IMR-90 (cell line): ENCODE results near the gene TSC22D3. TPM values are rescaled to one million over a fixed set of nuclear protein-coding genes. Genes with fewer than 3 reads are reported as not detected.

ENCODE experiments used
- ATAC-seq: fragments of 200-7000 bp; cut with Tn5 transposase; 2 replicates; pipeline ENCODE4 v1.9.1; 2020; ENCODE audit warnings: low read depth, mild to moderate bottlenecking, moderate library complexity
- BruUV-seq: library from RNA; stranded (reverse); fragments of 400-500 nt; replicated peaks from 2 replicates; lab custom pipeline; 2021; lab: Mats Ljungman, UMichigan
- CTCF ChIA-PET: fragments of 300-600 bp; formaldehyde crosslinking; extraction: SDS; loops from one replicate; lab custom pipeline; 2021; ENCODE audit warnings: antibody characterized with exemption; lab: Yijun Ruan, JAX
- POLR2A ChIA-PET: fragments of 300-600 bp; sonication (Branson Sonifier 250); formaldehyde crosslinking; loops from one replicate; lab custom pipeline; 2022; ENCODE audit warnings: antibody characterized with exemption; ENCODE audit not compliant: unreplicated experiment; lab: Charles Lee
- DNase-seq: peaks from one replicate; pipeline ENCODE4 v3.0.0; 2013
- H2AFZ ChIP-seq: replicated peaks from 2 replicates; pipeline ENCODE3; 2013; ENCODE audit warnings: low read length, mild to moderate bottlenecking; ENCODE audit not compliant: poor library complexity
- H2AK5ac ChIP-seq: 2 replicates; pipeline ENCODE4 v1.6.1; 2013; ENCODE audit warnings: low read depth, low read length, inconsistent platforms
- H2AK9ac ChIP-seq: replicated peaks from 2 replicates; pipeline ENCODE3; 2013; ENCODE audit warnings: mild to moderate bottlenecking, low read depth, low read length, moderate library complexity; ENCODE audit not compliant: poor library complexity
- H2BK120ac ChIP-seq: 2 replicates; pipeline ENCODE4 v1.6.1; 2013; ENCODE audit warnings: low read depth, low read length, inconsistent platforms
- H2BK15ac ChIP-seq: 3 replicates; pipeline ENCODE4 v1.6.1; 2013; ENCODE audit warnings: low read depth, low read length, inconsistent platforms
- H2BK20ac ChIP-seq: 2 replicates; pipeline ENCODE4 v1.6.1; 2013; ENCODE audit warnings: low read depth, mild to moderate bottlenecking, inconsistent platforms, low read length, moderate library complexity
- H2BK5ac ChIP-seq: 2 replicates; pipeline ENCODE4 v1.6.1; 2013; ENCODE audit warnings: mild to moderate bottlenecking, low read depth, low read length, inconsistent platforms; ENCODE audit not compliant: poor library complexity, severe bottlenecking
- H3K14ac ChIP-seq: replicated peaks from 2 replicates; pipeline ENCODE4 v1.6.1; 2013; ENCODE audit warnings: low read depth, low read length, inconsistent platforms
- H3K18ac ChIP-seq: 2 replicates; pipeline ENCODE4 v1.6.1; 2013; ENCODE audit warnings: low read depth, low read length, control low read depth
- H3K23ac ChIP-seq: 2 replicates; pipeline ENCODE4 v1.6.1; 2013; ENCODE audit warnings: low read depth, low read length, inconsistent platforms
- H3K27ac ChIP-seq: 2 replicates; pipeline ENCODE4 v1.5.1; 2013; ENCODE audit warnings: mild to moderate bottlenecking, control low read depth, low read length; ENCODE audit not compliant: insufficient read depth
- H3K27me3 ChIP-seq: 2 replicates; pipeline ENCODE4 v1.6.1; 2013; ENCODE audit warnings: low read length; ENCODE audit not compliant: control insufficient read depth, insufficient read depth
- H3K36me3 ChIP-seq: 2 replicates; pipeline ENCODE4 v1.6.1; 2013; ENCODE audit warnings: low read length, mixed read lengths; ENCODE audit not compliant: control insufficient read depth, insufficient read depth
- H3K4ac ChIP-seq: 2 replicates; pipeline ENCODE4 v1.6.1; 2013; ENCODE audit warnings: low read depth, low read length, inconsistent platforms
- H3K4me1 ChIP-seq: 2 replicates; pipeline ENCODE4 v1.6.1; 2013; ENCODE audit warnings: low read length, mixed read lengths; ENCODE audit not compliant: control insufficient read depth, insufficient read depth
- H3K4me2 ChIP-seq: 2 replicates; pipeline ENCODE4 v1.6.1; 2013; ENCODE audit warnings: low read depth, mild to moderate bottlenecking, control low read depth, low read length, moderate library complexity
- H3K4me3 ChIP-seq: 2 replicates; pipeline ENCODE4 v1.5.1; 2013; ENCODE audit warnings: low read depth, mild to moderate bottlenecking, control low read depth, low read length, moderate library complexity; ENCODE audit not compliant: insufficient read depth
- H3K56ac ChIP-seq: 2 replicates; pipeline ENCODE4 v1.6.1; 2013; ENCODE audit warnings: low read length, inconsistent platforms; ENCODE audit not compliant: insufficient read depth; ENCODE audit errors: extremely low read depth
- H3K79me1 ChIP-seq, 2 experiments: 2 replicates each; pipeline ENCODE4 v1.6.1; 2013; ENCODE audit warnings: low read length in 2 of 2, inconsistent platforms in 1 of 2, low read depth in 1 of 2
- H3K9ac ChIP-seq: 2 replicates; pipeline ENCODE4 v1.6.1; 2013; ENCODE audit warnings: low read depth, low read length, control low read depth
- H3K9me1 ChIP-seq: 2 replicates; pipeline ENCODE4 v1.6.1; 2013; ENCODE audit warnings: low read length, inconsistent platforms; ENCODE audit not compliant: insufficient read depth
- H3K9me3 ChIP-seq: 2 replicates; pipeline ENCODE4 v1.6.1; 2013; ENCODE audit warnings: low read length; ENCODE audit not compliant: control insufficient read depth, insufficient read depth
- H4K20me1 ChIP-seq: 2 replicates; pipeline ENCODE4 v1.6.1; 2013; ENCODE audit warnings: low read length, inconsistent platforms; ENCODE audit not compliant: insufficient read depth
- H4K5ac ChIP-seq: 2 replicates; pipeline ENCODE4 v1.6.1; 2013; ENCODE audit warnings: mild to moderate bottlenecking, low read depth, low read length, control low read depth
- H4K8ac ChIP-seq, 2 experiments: 2 replicates each; pipeline ENCODE4 v1.6.1; 2013; ENCODE audit warnings: low read depth in 2 of 2, low read length in 2 of 2, control low read depth in 1 of 2, inconsistent platforms in 1 of 2
- H4K91ac ChIP-seq: 2 replicates; pipeline ENCODE4 v1.6.1; 2013; ENCODE audit warnings: low read depth, low read length, inconsistent platforms; ENCODE audit not compliant: insufficient read depth
- BHLHE40 ChIP-seq: fragments of 150-350 bp; IDR thresholded peaks from 2 replicates; pipeline ENCODE4 v1.6.1; 2016; ENCODE audit warnings: mild to moderate bottlenecking, low read depth, low read length
- CEBPB ChIP-seq: IDR thresholded peaks from 2 replicates; pipeline ENCODE4 v1.6.1; 2012; ENCODE audit warnings: low read depth, low read length, improper control_type of control experiment
- CTCF ChIP-seq: conservative IDR thresholded peaks from 2 replicates; pipeline ENCODE4 v1.5.1; 2012; ENCODE audit warnings: mild to moderate bottlenecking, low read depth, low read length, improper control_type of control experiment
- ELK1 ChIP-seq: fragments of 150-350 bp; IDR thresholded peaks from 2 replicates; pipeline ENCODE4 v1.6.1; 2016; ENCODE audit warnings: low read depth, mild to moderate bottlenecking, low read length, moderate library complexity, borderline replicate concordance
- FOS ChIP-seq: fragments of 150-350 bp; IDR thresholded peaks from 2 replicates; pipeline ENCODE4 v1.6.1; 2016; ENCODE audit warnings: low read depth, low read length
- MAZ ChIP-seq: IDR thresholded peaks from 2 replicates; pipeline ENCODE4 v1.6.1; 2012; ENCODE audit warnings: low read depth, mild to moderate bottlenecking, low read length, improper control_type of control experiment, moderate library complexity, borderline replicate concordance
- MXI1 ChIP-seq: IDR thresholded peaks from 2 replicates; pipeline ENCODE4 v1.6.1; 2012; ENCODE audit warnings: low read depth, mild to moderate bottlenecking, low read length, moderate library complexity, borderline replicate concordance
- NFE2L2 ChIP-seq: fragments of 150-350 bp; IDR thresholded peaks from 2 replicates; pipeline ENCODE4 v1.6.1; 2016; ENCODE audit warnings: low read depth, mild to moderate bottlenecking, low read length
- POLR2A ChIP-seq: IDR thresholded peaks from 2 replicates; pipeline ENCODE4 v1.6.1; 2012; ENCODE audit warnings: mild to moderate bottlenecking, low read depth, low read length
- RAD21 ChIP-seq: IDR thresholded peaks from 2 replicates; pipeline ENCODE4 v1.6.1; 2012; ENCODE audit warnings: low read length, improper control_type of control experiment
- RFX5 ChIP-seq: IDR thresholded peaks from 2 replicates; pipeline ENCODE4 v1.8.0; 2012; ENCODE audit warnings: low read depth, mild to moderate bottlenecking, low read length, moderate library complexity
- SMC3 ChIP-seq: fragments of 150-350 bp; IDR thresholded peaks from 2 replicates; pipeline ENCODE4 v1.6.1; 2016; ENCODE audit warnings: low read depth, mild to moderate bottlenecking, antibody characterized with exemption, low read length, moderate library complexity
- WGBS, 2 experiments: methylation state at CpG; one replicate each; pipeline versions ENCODE4 v1.1.5 to v1.1.7; 2013; ENCODE audit warnings: missing lambda C conversion rate in 2 of 2; ENCODE audit not compliant: insufficient read length in 1 of 2; ENCODE audit errors: extremely low coverage in 2 of 2; 5-methylcytosine and 5-hydroxymethylcytosine counted together
- dilution Hi-C: fragments of 300-500 bp; cut with HindIII; formaldehyde crosslinking; loops from one replicate; pipeline ENCODE4 v1.14.3; 2018; ENCODE audit warnings: low sequenced_read_pairs; ENCODE audit not compliant: unreplicated experiment
- in situ Hi-C: fragments of 300-500 bp; cut with MboI; formaldehyde crosslinking; loops from 3 replicates; pipeline ENCODE4 v1.14.3; 2019; ENCODE audit warnings: low sequenced_read_pairs, inconsistent platforms, mixed read lengths
- intact Hi-C: fragments of 100-400 bp; cut with micrococcal nuclease; formaldehyde crosslinking; loops from 2 replicates; pipeline ENCODE4 v1.10.0; 2022
- polyA plus RNA-seq, 3 experiments: library from polyadenylated mRNA; depleted of rRNA; stranded (reverse); fragments of >200 nt; gene quantifications; 2 replicates each; pipeline ENCODE4 v1.2.3, GENCODE V29; 2012; ENCODE audit warnings: low replicate concordance in 1 of 3
- total RNA-seq: library from RNA; depleted of rRNA; stranded (reverse); fragments of >200 nt; gene quantifications from 2 replicates; pipeline ENCODE4 v1.2.3, GENCODE V29; 2012
- TF ChIP-seq, protein P1 (sequence below): fragments of 150-350 bp; IDR thresholded peaks from 2 replicates; pipeline ENCODE4 v1.6.1; 2017; ENCODE audit warnings: mild to moderate bottlenecking, antibody characterized with exemption, low read length, low read depth

Gene TSC22D3
- total and polyA plus RNA-seq, 2 of the 4 experiments (the other 2 are of a cell fraction) = 9.9 to 14.0 TPM

DNA sequence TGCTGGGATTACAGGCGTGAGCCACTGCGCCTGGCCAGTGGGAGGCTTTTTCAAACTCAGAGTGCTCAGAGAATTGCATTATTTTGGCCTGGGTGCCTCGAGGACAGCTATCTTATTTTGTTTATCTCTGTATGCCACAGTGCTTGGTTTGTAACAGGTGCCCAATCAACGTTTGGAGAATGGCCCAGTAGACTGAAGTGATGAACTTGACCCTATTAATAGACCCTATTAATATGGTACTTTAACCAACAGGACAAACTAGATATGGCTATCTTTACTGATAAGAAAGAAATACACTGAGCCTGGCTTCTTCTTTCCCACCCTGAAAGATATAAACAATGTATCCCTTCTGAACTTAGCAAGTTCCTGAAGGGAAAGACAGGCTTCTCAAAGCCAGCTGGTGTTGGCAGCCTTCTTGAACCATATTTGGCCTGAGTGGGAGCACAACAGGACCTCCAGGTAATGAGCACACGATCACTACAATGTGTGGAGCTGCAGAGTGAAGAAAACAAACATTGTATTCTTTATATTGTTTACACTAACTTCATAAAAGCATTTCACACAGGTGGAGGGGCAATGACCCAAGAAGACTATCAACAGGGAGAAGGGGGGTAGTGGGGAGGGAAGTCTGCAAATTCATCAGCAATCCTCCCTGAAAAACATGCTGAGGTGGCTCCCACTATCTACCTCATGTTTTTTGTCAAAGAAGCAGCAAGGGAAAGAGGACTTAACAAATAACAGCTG lies 105.5 kb downstream of the TSC22D3 start:
- TF ChIP-seq MXI1 = no peak
- TF ChIP-seq FOS = no peak
- no peak for TF ChIP-seq RFX5
- no peak for TF ChIP-seq MAZ
- TF ChIP-seq NFE2L2 = no peak
- TF ChIP-seq SMC3 = no peak
- no peak for TF ChIP-seq CEBPB
- no peak for TF ChIP-seq BHLHE40
- no peak for TF ChIP-seq POLR2A
- no peak for TF ChIP-seq RAD21
- TF ChIP-seq CTCF = no peak
- TF ChIP-seq, protein P1, sequence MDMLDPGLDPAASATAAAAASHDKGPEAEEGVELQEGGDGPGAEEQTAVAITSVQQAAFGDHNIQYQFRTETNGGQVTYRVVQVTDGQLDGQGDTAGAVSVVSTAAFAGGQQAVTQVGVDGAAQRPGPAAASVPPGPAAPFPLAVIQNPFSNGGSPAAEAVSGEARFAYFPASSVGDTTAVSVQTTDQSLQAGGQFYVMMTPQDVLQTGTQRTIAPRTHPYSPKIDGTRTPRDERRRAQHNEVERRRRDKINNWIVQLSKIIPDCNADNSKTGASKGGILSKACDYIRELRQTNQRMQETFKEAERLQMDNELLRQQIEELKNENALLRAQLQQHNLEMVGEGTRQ = no peak
- TF ChIP-seq ELK1 = no peak
- H3K9me1 ChIP-seq = no peaks in the 10 kb centered on the region
- in situ Hi-C loops = loop anchor here (10.0 kb wide), 1 partner anchor 405 kb away; no protein-coding TSS in a partner anchor
- no peak for ATAC-seq
- no peaks in the 10 kb centered on the region for H3K9me3 ChIP-seq
- no peak overlapping the region for H4K5ac ChIP-seq
- 0 out of 2 replicates have a peak, but pooled peaks cover 1% of the 10 kb centered on the region for H3K4me1 ChIP-seq
- WGBS, 2 experiments = 79% methylated on average over 2 of the region's 5 CpGs; no CpG with 5 or more reads in 1 of the 2 experiments
- H3K27me3 ChIP-seq = peaks cover 13% of the 10 kb centered on the region
- no peak overlapping the region for H4K91ac ChIP-seq
- ChIA-PET POLR2A (no interaction called here), CTCF (interaction anchor here (1.4 kb wide), 1 partner anchor 107 kb away, joined by 3 read pairs; the partner anchor contains the start of gene NCBP2L)
- H3K18ac ChIP-seq = no peak overlapping the region
- no peak overlapping the region for H2BK20ac ChIP-seq
- BruUV-seq = no TSS peak
- no peak overlapping the region for H2AK9ac ChIP-seq
- no peak overlapping the region for H2BK120ac ChIP-seq
- no peaks in the 10 kb centered on the region for H4K20me1 ChIP-seq
- DNase-seq = no peak
- no peaks in the 10 kb centered on the region for H3K79me1 ChIP-seq
- H3K4ac ChIP-seq = no peak overlapping the region
- H3K4me3 ChIP-seq = no peak overlapping the region
- H2BK5ac ChIP-seq = no peak overlapping the region
- H2AFZ ChIP-seq = no peak overlapping the region
- H4K8ac ChIP-seq = no peak overlapping the region
- H3K14ac ChIP-seq = no peak overlapping the region
- H3K9ac ChIP-seq = no peak overlapping the region
- no peaks in the 10 kb centered on the region for H3K36me3 ChIP-seq
- no peak overlapping the region for H3K27ac ChIP-seq
- H3K56ac ChIP-seq = no peak overlapping the region
- intact Hi-C loops = loop anchor here (10.0 kb wide), 1 partner anchor 775 kb away; no protein-coding TSS in a partner anchor
- no peak overlapping the region for H3K23ac ChIP-seq
- dilution Hi-C loops = no loop called here
- H2BK15ac ChIP-seq = no peak overlapping the region
- H2AK5ac ChIP-seq = no peak overlapping the region
- no peak overlapping the region for H3K4me2 ChIP-seq
